HepG2 (cell line): ENCODE measurements around the gene CAPN15. TPM values are rescaled to one million over a fixed set of nuclear protein-coding genes. Genes with fewer than 3 reads are reported as not detected.

ENCODE experiments used
- DMAP1 ChIP-seq: IDR thresholded peaks from 2 replicates; pipeline ENCODE4 v1.6.1; 2016
- FOXK1 ChIP-seq: sonication (generic); formaldehyde crosslinking; IDR thresholded peaks from 2 replicates; pipeline ENCODE4 v1.4.0; 2020; ENCODE audit warnings: low read depth, missing genetic modification reagents, borderline replicate concordance
- HNRNPL ChIP-seq: fragments of 200-400 bp; formaldehyde crosslinking; IDR thresholded peaks from 2 replicates; pipeline ENCODE4 v1.6.1; 2017; ENCODE audit warnings: mild to moderate bottlenecking, low read depth, low read length
- HOXA9 ChIP-seq: sonication (generic); formaldehyde crosslinking; IDR thresholded peaks from 2 replicates; pipeline ENCODE4 v1.8.1; 2022; ENCODE audit warnings: missing genetic modification reagents, mild to moderate bottlenecking, moderate library complexity, borderline replicate concordance
- MTF1 ChIP-seq: sonication (generic); formaldehyde crosslinking; IDR thresholded peaks from 2 replicates; pipeline ENCODE4 v1.5.0; 2020; ENCODE audit warnings: missing genetic modification reagents
- NFYB ChIP-seq: sonication (generic); formaldehyde crosslinking; IDR thresholded peaks from 2 replicates; pipeline ENCODE4 v1.4.0; 2020; ENCODE audit warnings: missing genetic modification reagents
- PCBP1 ChIP-seq: fragments of 200-400 bp; formaldehyde crosslinking; IDR thresholded peaks from 2 replicates; pipeline ENCODE4 v1.6.1; 2017; ENCODE audit warnings: mild to moderate bottlenecking, low read depth, low read length, borderline replicate concordance
- SRSF4 ChIP-seq: fragments of 200-400 bp; formaldehyde crosslinking; IDR thresholded peaks from one replicate; pipeline ENCODE4 v1.6.1; 2018; ENCODE audit warnings: mild to moderate bottlenecking, low read depth, low read length, moderate library complexity; ENCODE audit not compliant: poor library complexity, severe bottlenecking
- TBX2 ChIP-seq: sonication (generic); formaldehyde crosslinking; IDR thresholded peaks from 2 replicates; pipeline ENCODE4 v1.5.0; 2020; ENCODE audit warnings: missing genetic modification reagents, mild to moderate bottlenecking, borderline replicate concordance
- TCF7L2 ChIP-seq: IDR thresholded peaks from 2 replicates; pipeline ENCODE4 v1.6.1; 2011; ENCODE audit warnings: mild to moderate bottlenecking, low read depth, low read length, moderate library complexity
- ZNF614 ChIP-seq: IDR thresholded peaks from 2 replicates; pipeline ENCODE4 v1.6.1; 2018; ENCODE audit warnings: missing biosample characterization, missing genetic modification reagents, inconsistent platforms, borderline replicate concordance
- ZNF660 ChIP-seq: sonication (generic); formaldehyde crosslinking; IDR thresholded peaks from 2 replicates; pipeline ENCODE4 v1.5.1; 2020; ENCODE audit warnings: mild to moderate bottlenecking, low read depth, missing genetic modification reagents, borderline replicate concordance
- ZSCAN31 ChIP-seq: sonication (generic); formaldehyde crosslinking; IDR thresholded peaks from 2 replicates; pipeline ENCODE4 v1.5.0; 2020; ENCODE audit warnings: low read depth, mild to moderate bottlenecking, missing genetic modification reagents
- polyA plus RNA-seq, 8 experiments: library from polyadenylated mRNA; depleted of rRNA in 3 of 8; stranded (reverse) in 7 of 8; unstranded in 1 of 8; fragments of >200 nt; fragmentation: Illumina TruSeq in 4 of 8; extraction: Trizol in 4 of 8; gene quantifications; 2 replicates each; pipeline versions ENCODE4 v1.2.1 to v1.2.3, GENCODE V29; 2011 to 2016; ENCODE audit warnings: low read depth in 4 of 8, missing spikeins in 1 of 8, mixed read lengths in 1 of 8; ENCODE audit not compliant: insufficient read depth in 1 of 8
- total RNA-seq, 5 experiments: library from RNA; depleted of rRNA; stranded (reverse); fragments of >200 nt; fragmentation: Illumina TruSeq; extraction: Trizol; gene quantifications; 2 replicates each; pipeline ENCODE4 v1.2.3, GENCODE V29; 2016; ENCODE audit warnings: low read depth in 1 of 5
- TF ChIP-seq, protein P1 (sequence below): sonication (generic); formaldehyde crosslinking; conservative IDR thresholded peaks from 2 replicates; pipeline ENCODE4 v1.8.1; 2023; ENCODE audit warnings: missing genetic modification reagents
- TF ChIP-seq, protein P2 (sequence below): IDR thresholded peaks from 2 replicates; pipeline ENCODE4 v1.6.1; 2016; ENCODE audit warnings: control low read depth
- TF ChIP-seq, protein P3 (sequence below): IDR thresholded peaks from 2 replicates; pipeline ENCODE4 v1.6.1; 2012; ENCODE audit warnings: low read length, improper control_type of control experiment
- TF ChIP-seq, protein P4 (sequence below): IDR thresholded peaks from 2 replicates; pipeline ENCODE4 v1.6.1; 2018; ENCODE audit warnings: missing genetic modification reagents, mild to moderate bottlenecking, missing compliant biosample characterization
- TF ChIP-seq, protein P5 (sequence below): IDR thresholded peaks from 2 replicates; pipeline ENCODE4 v1.6.1; 2016; ENCODE audit warnings: missing compliant biosample characterization, missing genetic modification reagents, borderline replicate concordance

The CAPN15 gene
- total and polyA plus RNA-seq, 2 of the 13 experiments (the other 11 are each of a cell fraction or from before 2014, with no cell fraction given) = 14.9 to 24.5 TPM

DNA sequence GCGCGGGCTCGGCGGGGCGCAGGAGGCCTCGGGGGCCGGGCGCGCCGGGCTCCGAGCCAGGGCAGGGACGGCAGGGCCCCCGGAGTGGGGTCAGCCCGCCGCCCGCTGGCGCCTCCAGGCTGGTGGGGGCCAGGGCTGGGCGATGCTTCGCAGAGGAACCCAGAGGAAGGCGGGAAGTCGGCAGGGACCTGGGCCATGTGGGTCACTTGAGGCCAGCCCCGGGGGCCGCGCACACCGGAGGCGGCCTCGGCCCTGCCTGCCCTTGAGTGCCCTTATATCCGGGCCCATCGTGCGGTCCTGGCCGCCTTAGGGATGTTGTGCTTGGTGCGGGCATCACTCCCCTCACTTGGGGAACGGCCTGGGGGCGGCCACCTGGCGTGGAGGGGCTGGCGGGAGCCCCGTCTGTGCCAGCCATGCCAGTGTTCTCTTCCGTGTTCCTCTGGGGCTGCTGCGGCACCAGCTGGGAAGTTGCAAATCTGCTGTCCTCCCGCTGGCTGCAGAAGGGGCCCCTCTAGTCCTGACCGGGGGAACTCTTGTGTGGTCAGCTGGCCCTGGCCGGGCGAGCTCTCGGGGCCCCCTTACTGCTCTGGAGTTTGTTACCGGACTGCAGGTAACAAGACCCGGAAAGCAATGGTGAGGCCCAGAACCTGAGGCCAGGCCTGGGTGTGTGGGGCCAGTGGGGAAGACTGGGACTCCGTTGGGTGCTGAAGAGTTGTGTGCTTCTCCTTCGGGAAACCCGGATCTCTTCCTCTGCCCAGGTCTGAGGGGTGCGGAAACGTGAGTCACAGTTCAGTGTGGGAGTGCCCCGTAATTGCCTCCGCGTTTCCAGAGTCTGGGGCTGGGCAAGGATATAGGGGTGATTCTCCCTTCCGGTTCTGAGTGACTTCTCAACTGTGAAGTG lies 849 bp downstream of the CAPN15 start (continued):
- TF ChIP-seq PCBP1 (no peak), ZNF660 (CRISPR knock-in tag) (no peak), TBX2 (CRISPR knock-in tag) (peak; percentile 39), TCF7L2 (no peak), NFYB (CRISPR knock-in tag) (no peak), FOXK1 (peak; percentile 45; the same call in 1 of the 2 replicates), ZNF614 (no peak), SRSF4 (no peak), DMAP1 (CRISPR knock-in tag) (peak; percentile 51; the same call in 1 of the 2 replicates), HNRNPL (peak; percentile 78), MTF1 (CRISPR knock-in tag) (no peak), HOXA9 (no peak), ZSCAN31 (CRISPR knock-in tag) (0 out of 2 replicates have a peak, but pooled peaks have one; percentile 67)
- TF ChIP-seq, protein P1, sequence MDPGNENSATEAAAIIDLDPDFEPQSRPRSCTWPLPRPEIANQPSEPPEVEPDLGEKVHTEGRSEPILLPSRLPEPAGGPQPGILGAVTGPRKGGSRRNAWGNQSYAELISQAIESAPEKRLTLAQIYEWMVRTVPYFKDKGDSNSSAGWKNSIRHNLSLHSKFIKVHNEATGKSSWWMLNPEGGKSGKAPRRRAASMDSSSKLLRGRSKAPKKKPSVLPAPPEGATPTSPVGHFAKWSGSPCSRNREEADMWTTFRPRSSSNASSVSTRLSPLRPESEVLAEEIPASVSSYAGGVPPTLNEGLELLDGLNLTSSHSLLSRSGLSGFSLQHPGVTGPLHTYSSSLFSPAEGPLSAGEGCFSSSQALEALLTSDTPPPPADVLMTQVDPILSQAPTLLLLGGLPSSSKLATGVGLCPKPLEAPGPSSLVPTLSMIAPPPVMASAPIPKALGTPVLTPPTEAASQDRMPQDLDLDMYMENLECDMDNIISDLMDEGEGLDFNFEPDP (CRISPR knock-in tag) = no peak
- TF ChIP-seq, protein P2, sequence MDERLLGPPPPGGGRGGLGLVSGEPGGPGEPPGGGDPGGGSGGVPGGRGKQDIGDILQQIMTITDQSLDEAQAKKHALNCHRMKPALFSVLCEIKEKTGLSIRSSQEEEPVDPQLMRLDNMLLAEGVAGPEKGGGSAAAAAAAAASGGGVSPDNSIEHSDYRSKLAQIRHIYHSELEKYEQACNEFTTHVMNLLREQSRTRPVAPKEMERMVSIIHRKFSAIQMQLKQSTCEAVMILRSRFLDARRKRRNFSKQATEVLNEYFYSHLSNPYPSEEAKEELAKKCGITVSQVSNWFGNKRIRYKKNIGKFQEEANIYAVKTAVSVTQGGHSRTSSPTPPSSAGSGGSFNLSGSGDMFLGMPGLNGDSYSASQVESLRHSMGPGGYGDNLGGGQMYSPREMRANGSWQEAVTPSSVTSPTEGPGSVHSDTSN (CRISPR knock-in tag) = no peak
- TF ChIP-seq, protein P3, sequence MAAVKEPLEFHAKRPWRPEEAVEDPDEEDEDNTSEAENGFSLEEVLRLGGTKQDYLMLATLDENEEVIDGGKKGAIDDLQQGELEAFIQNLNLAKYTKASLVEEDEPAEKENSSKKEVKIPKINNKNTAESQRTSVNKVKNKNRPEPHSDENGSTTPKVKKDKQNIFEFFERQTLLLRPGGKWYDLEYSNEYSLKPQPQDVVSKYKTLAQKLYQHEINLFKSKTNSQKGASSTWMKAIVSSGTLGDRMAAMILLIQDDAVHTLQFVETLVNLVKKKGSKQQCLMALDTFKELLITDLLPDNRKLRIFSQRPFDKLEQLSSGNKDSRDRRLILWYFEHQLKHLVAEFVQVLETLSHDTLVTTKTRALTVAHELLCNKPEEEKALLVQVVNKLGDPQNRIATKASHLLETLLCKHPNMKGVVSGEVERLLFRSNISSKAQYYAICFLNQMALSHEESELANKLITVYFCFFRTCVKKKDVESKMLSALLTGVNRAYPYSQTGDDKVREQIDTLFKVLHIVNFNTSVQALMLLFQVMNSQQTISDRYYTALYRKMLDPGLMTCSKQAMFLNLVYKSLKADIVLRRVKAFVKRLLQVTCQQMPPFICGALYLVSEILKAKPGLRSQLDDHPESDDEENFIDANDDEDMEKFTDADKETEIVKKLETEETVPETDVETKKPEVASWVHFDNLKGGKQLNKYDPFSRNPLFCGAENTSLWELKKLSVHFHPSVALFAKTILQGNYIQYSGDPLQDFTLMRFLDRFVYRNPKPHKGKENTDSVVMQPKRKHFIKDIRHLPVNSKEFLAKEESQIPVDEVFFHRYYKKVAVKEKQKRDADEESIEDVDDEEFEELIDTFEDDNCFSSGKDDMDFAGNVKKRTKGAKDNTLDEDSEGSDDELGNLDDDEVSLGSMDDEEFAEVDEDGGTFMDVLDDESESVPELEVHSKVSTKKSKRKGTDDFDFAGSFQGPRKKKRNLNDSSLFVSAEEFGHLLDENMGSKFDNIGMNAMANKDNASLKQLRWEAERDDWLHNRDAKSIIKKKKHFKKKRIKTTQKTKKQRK = no peak
- TF ChIP-seq, protein P4, sequence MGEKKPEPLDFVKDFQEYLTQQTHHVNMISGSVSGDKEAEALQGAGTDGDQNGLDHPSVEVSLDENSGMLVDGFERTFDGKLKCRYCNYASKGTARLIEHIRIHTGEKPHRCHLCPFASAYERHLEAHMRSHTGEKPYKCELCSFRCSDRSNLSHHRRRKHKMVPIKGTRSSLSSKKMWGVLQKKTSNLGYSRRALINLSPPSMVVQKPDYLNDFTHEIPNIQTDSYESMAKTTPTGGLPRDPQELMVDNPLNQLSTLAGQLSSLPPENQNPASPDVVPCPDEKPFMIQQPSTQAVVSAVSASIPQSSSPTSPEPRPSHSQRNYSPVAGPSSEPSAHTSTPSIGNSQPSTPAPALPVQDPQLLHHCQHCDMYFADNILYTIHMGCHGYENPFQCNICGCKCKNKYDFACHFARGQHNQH (CRISPR knock-in tag) = 0 out of 2 replicates have a peak, but pooled peaks have one; percentile 25
- TF ChIP-seq, protein P5, sequence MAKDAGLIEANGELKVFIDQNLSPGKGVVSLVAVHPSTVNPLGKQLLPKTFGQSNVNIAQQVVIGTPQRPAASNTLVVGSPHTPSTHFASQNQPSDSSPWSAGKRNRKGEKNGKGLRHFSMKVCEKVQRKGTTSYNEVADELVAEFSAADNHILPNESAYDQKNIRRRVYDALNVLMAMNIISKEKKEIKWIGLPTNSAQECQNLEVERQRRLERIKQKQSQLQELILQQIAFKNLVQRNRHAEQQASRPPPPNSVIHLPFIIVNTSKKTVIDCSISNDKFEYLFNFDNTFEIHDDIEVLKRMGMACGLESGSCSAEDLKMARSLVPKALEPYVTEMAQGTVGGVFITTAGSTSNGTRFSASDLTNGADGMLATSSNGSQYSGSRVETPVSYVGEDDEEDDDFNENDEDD (CRISPR knock-in tag) = peak; percentile 71; the same call in 1 of the 2 replicates
